NB4 (cell line): Measurements from ENCODE around the gene PSD.

Experiments
- DNase-seq: peaks from one replicate; pipeline ENCODE4 v3.0.0; 2010; ENCODE audit warnings: low read depth
- H3K4me3 ChIP-seq: one replicate; pipeline ENCODE4 v1.5.1; 2011; ENCODE audit warnings: mild to moderate bottlenecking, low read depth, low read length, moderate library complexity
- CTCF ChIP-seq: IDR thresholded peaks from one replicate; pipeline ENCODE4 v1.5.1; 2012; ENCODE audit warnings: low read depth, low read length
- MAX ChIP-seq: IDR thresholded peaks from 2 replicates; pipeline ENCODE4 v1.6.1; 2011; ENCODE audit warnings: low read depth, low read length
- MYC ChIP-seq: IDR thresholded peaks from 2 replicates; pipeline ENCODE4 v1.6.1; 2011; ENCODE audit warnings: low read depth, low read length
- POLR2A ChIP-seq: IDR thresholded peaks from 2 replicates; pipeline ENCODE4 v1.6.1; 2011; ENCODE audit warnings: mild to moderate bottlenecking; ENCODE audit not compliant: insufficient read length; ENCODE audit errors: extremely low read depth

The PSD gene

GRCh38 chr10:102453502-102453901 is 34.9 kb upstream of the PSD start:
- DNase-seq, result no peak
- TF ChIP-seq MYC (no peak), CTCF (no peak), POLR2A (no peak), MAX (no peak)
- no peak overlapping the region for H3K4me3 ChIP-seq

- DNase-seq, result peak; percentile 84
- TF ChIP-seq CTCF, result no peak
These were observed 34.2 kb upstream of the PSD start for GRCh38 chr10:102452672-102453340.

GRCh38 chr10:102451105-102451969 is 32.8 kb upstream of the PSD start, which contains the start of gene C10orf95:
TSS of gene C10orf95 (minus strand) at chr10:102451543. CDS start at chr10:102451093, 450 bp downstream.
- no peak for DNase-seq
- peak within 1 kb of the TSS; percentile 81 for H3K4me3 ChIP-seq
- no peak for TF ChIP-seq MAX

More at GRCh38 chr10:102452672-102453340, 34.2 kb upstream of the PSD start:
- no peak overlapping the region for H3K4me3 ChIP-seq

- H3K4me3 ChIP-seq, result peak overlapping the region; percentile 98
- DNase-seq, result peak; percentile 96
- TF ChIP-seq MYC, result peak; percentile 97
- peak; percentile 87 for TF ChIP-seq MAX
- no peak for TF ChIP-seq CTCF
- peak; percentile 87 for TF ChIP-seq POLR2A
These were observed 32.0 kb upstream of the PSD start for GRCh38 chr10:102450374-102451104.

- no peak for DNase-seq
- H3K4me3 ChIP-seq, result peak overlapping the region; percentile 98
- no peak for TF ChIP-seq MAX
- TF ChIP-seq CTCF, result no peak
- TF ChIP-seq MYC, result no peak
- TF ChIP-seq POLR2A, result no peak
These were observed 31.5 kb upstream of the PSD start for GRCh38 chr10:102450124-102450373.
